OCI-LY1 (cell line): Measurements from ENCODE around the gene EXPH5.

Source experiments
- H2AFZ ChIP-seq: fragments of 200-600 bp; sonication (generic), shearing (Covaris generic); 2 replicates; pipeline ENCODE4 v1.6.0; 2014; ENCODE audit warnings: antibody characterized with exemption, mild to moderate bottlenecking, low read length
- H3F3A ChIP-seq: fragments of 200-600 bp; sonication (generic), shearing (Covaris generic); 2 replicates; pipeline ENCODE4 v1.6.0; 2014; ENCODE audit warnings: mild to moderate bottlenecking, antibody characterized with exemption, low read length, moderate library complexity; ENCODE audit not compliant: insufficient read depth
- H3K27ac ChIP-seq: fragments of 200-600 bp; sonication (generic); 2 replicates; pipeline ENCODE4 v1.5.1; 2014; ENCODE audit warnings: low read length, mixed run types, mild to moderate bottlenecking, low read depth; ENCODE audit not compliant: poor library complexity, severe bottlenecking
- H3K27me3 ChIP-seq: fragments of 200-600 bp; sonication (generic); 2 replicates; pipeline ENCODE4 v1.6.0; 2014; ENCODE audit warnings: antibody characterized with exemption, mild to moderate bottlenecking, low read length, moderate library complexity; ENCODE audit not compliant: insufficient read depth
- H3K36me3 ChIP-seq: fragments of 200-600 bp; sonication (generic); 2 replicates; pipeline ENCODE4 v1.6.1; 2014; ENCODE audit warnings: mild to moderate bottlenecking, antibody characterized with exemption, low read length, moderate library complexity, mixed read lengths; ENCODE audit not compliant: insufficient read depth
- H3K4me1 ChIP-seq: fragments of 200-600 bp; sonication (generic); 2 replicates; pipeline ENCODE4 v1.5.1; 2014; ENCODE audit warnings: mild to moderate bottlenecking, low read length, moderate library complexity; ENCODE audit not compliant: insufficient read depth, severe bottlenecking
- H3K4me2 ChIP-seq: fragments of 200-600 bp; sonication (generic), shearing (Covaris generic); 2 replicates; pipeline ENCODE4 v1.6.1; 2014; ENCODE audit warnings: low read length
- H3K4me3 ChIP-seq: fragments of 200-600 bp; sonication (generic); 2 replicates; pipeline ENCODE4 v1.5.1; 2014; ENCODE audit warnings: low read length, low read depth, mild to moderate bottlenecking, mixed read lengths; ENCODE audit not compliant: poor library complexity, severe bottlenecking
- H3K79me2 ChIP-seq: fragments of 200-600 bp; shearing (Covaris generic); 2 replicates; pipeline ENCODE4 v1.6.1; 2016; ENCODE audit warnings: mixed run types, low read length, mixed read lengths; ENCODE audit not compliant: insufficient read depth
- H3K9ac ChIP-seq: fragments of 200-600 bp; sonication (generic), shearing (Covaris generic); 2 replicates; pipeline ENCODE4 v1.6.1; 2014; ENCODE audit warnings: mild to moderate bottlenecking, low read length, mixed read lengths
- H3K9me2 ChIP-seq: fragments of 200-600 bp; sonication (generic), shearing (Covaris generic); 2 replicates; pipeline ENCODE4 v1.6.1; 2014; ENCODE audit warnings: low read depth, mild to moderate bottlenecking, low read length, mixed read lengths
- H3K9me3 ChIP-seq: fragments of 200-600 bp; shearing (Covaris generic); 2 replicates; pipeline ENCODE4 v1.6.1; 2014; ENCODE audit warnings: low read length, mixed read lengths
- H4K20me1 ChIP-seq: fragments of 200-600 bp; sonication (generic), shearing (Covaris generic); 2 replicates; pipeline ENCODE4 v1.6.0; 2016; ENCODE audit warnings: mild to moderate bottlenecking, low read length; ENCODE audit not compliant: insufficient read depth
- CTCF ChIP-seq: fragments of 200-600 bp; sonication (generic), shearing (Covaris generic); IDR thresholded peaks from 2 replicates; pipeline ENCODE4 v1.5.1; 2017; ENCODE audit warnings: mild to moderate bottlenecking, antibody characterized with exemption, low read length, moderate library complexity, mixed read lengths
- EZH2 ChIP-seq: fragments of 200-600 bp; sonication (generic), shearing (Covaris generic); IDR thresholded peaks from 2 replicates; pipeline ENCODE4 v1.8.0; 2017; ENCODE audit warnings: borderline replicate concordance, mixed run types, mild to moderate bottlenecking, antibody characterized with exemption, low read length, moderate library complexity, mixed read lengths

EXPH5 gene

DNA sequence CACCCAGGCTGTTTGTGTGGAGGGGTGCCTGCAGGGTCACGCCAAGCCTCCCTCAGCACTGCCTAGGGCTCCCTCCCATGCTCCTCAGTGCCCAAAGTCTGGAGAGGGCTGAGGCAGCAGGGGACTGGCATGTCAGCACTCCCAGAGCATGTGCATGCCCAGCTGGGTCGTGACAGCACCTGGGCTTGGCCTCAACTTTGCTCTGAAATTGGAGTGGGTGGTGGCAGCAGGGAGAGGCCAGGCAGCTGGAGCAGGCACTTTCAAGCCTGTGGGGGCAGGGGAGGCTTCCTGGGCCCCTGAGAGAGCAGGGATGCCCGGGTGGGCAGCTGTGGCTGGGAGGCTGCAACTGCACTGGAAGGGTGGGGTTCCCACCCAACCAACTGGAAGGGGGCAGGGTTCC, 35.7 kb upstream of the EXPH5 start:
- H3K4me2 ChIP-seq, result no peak overlapping the region
- H3K27ac ChIP-seq, result no peak overlapping the region
- no peaks in the 10 kb centered on the region for H3K4me1 ChIP-seq
- no peak for TF ChIP-seq EZH2
- TF ChIP-seq CTCF, result no peak
- no peaks in the 10 kb centered on the region for H3K9me2 ChIP-seq
- no peaks in the 10 kb centered on the region for H3K79me2 ChIP-seq
- H3F3A ChIP-seq, result no peaks in the 10 kb centered on the region
- H4K20me1 ChIP-seq, result no peaks in the 10 kb centered on the region
- H3K27me3 ChIP-seq, result no peaks in the 10 kb centered on the region
- H3K36me3 ChIP-seq, result no peaks in the 10 kb centered on the region
- no peak overlapping the region for H2AFZ ChIP-seq
- H3K9ac ChIP-seq, result no peak overlapping the region
- H3K4me3 ChIP-seq, result no peak overlapping the region
- H3K9me3 ChIP-seq, result peaks cover 2% of the 10 kb centered on the region; the same call in 1 of the 2 replicates

DNA sequence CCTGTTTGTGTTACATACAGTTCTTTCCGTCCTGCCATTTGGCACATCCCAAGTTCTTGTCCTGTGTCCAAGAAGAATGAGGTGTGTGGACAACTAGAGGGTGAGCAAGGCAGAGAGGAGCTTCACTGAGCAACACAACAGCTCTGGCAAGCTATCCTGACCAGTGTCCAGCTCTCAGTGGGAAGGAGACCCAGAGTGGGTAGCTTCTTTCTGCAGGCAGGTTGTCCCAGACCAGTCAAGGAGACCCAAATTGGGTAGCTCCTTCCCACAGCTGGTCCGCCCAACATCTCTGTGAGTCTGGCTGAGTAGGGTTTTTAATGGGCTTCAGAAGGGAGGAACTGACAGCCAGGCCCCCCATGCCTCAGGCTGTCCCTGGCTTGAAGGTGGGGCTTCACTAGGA, 35.2 kb upstream of the EXPH5 start:
- no peaks in the 10 kb centered on the region for H3K4me1 ChIP-seq
- H3K79me2 ChIP-seq, result no peaks in the 10 kb centered on the region
- H3K9ac ChIP-seq, result no peak overlapping the region
- no peak overlapping the region for H2AFZ ChIP-seq
- H4K20me1 ChIP-seq, result no peaks in the 10 kb centered on the region
- H3K9me3 ChIP-seq, result peaks cover 2% of the 10 kb centered on the region; the same call in 1 of the 2 replicates
- no peak overlapping the region for H3K27ac ChIP-seq
- H3K9me2 ChIP-seq, result no peaks in the 10 kb centered on the region
- TF ChIP-seq EZH2 (no peak), CTCF (no peak)
- H3K36me3 ChIP-seq, result no peaks in the 10 kb centered on the region
- no peak overlapping the region for H3K4me3 ChIP-seq
- no peaks in the 10 kb centered on the region for H3F3A ChIP-seq
- no peak overlapping the region for H3K4me2 ChIP-seq
- H3K27me3 ChIP-seq, result no peaks in the 10 kb centered on the region

DNA sequence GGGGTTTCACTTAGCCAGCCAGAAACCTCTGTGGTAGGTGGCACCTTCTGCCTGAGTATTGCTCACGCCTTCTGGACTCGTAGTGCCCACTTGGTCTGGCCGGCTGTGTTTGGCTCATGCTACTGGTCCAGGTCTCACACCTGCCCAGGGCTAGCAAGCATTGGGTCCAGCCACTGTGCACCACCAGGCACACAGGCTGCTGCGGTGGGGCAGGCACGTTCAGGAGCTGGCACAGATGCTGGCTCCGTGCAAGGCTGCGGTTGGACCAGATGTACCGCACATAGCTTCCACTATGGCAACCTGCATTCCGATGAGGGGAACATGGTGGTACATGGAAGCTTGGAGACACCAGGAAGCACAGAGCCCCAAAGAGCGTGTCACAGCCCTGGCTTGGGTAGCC, 34.8 kb upstream of the EXPH5 start:
- Histone ChIP-seq H4K20me1 (no peaks in the 10 kb centered on the region), H3K36me3 (no peaks in the 10 kb centered on the region), H3K9me3 (peaks cover 2% of the 10 kb centered on the region; the same call in 1 of the 2 replicates), H3K27ac (no peak overlapping the region), H3K4me1 (no peaks in the 10 kb centered on the region), H3F3A (no peaks in the 10 kb centered on the region), H3K79me2 (no peaks in the 10 kb centered on the region), H2AFZ (no peak overlapping the region), H3K9ac (no peak overlapping the region), H3K4me2 (no peak overlapping the region), H3K27me3 (no peaks in the 10 kb centered on the region), H3K4me3 (no peak overlapping the region), H3K9me2 (no peaks in the 10 kb centered on the region)
- TF ChIP-seq CTCF (no peak), EZH2 (no peak)
